Stomach (tissue), 9 donors: Measurements from ENCODE around the gene PCBP3. TPM values are rescaled to one million over a fixed set of nuclear protein-coding genes. Genes with fewer than 3 reads are reported as not detected.

ENCODE experiments used
- DNase-seq, 2 donors: peaks; one replicate each; pipeline versions ENCODE4 v3.0.0 to v3.0.0-alpha.2; 2013 to 2019
- H3K27ac ChIP-seq, 5 donors: fragments of 200-600 bp in 4 of 5; sonication (generic) in 4 of 5; one replicate each; pipeline ENCODE4 v1.5.1; 2013 to 2019; ENCODE audit warnings: mild to moderate bottlenecking in 1 of 5, moderate library complexity in 1 of 5
- H3K27me3 ChIP-seq, 3 donors: fragments of 200-600 bp; sonication (generic); one replicate each; pipeline ENCODE4 v1.5.1; 2017 to 2019; ENCODE audit warnings: mixed run types in 1 of 3
- H3K36me3 ChIP-seq, 4 donors: fragments of 200-600 bp; sonication (generic); 1 replicate in 3 of 4; 2 replicates in 1 of 4; pipeline ENCODE4 v1.5.1; 2016 to 2019
- H3K4me1 ChIP-seq, 4 donors: fragments of 200-600 bp; sonication (generic); one replicate each; pipeline ENCODE4 v1.5.1; 2016 to 2019
- H3K4me3 ChIP-seq, 4 donors: fragments of 200-600 bp; sonication (generic) in 3 of 4; one replicate each; pipeline ENCODE4 v1.5.1; 2016 to 2019; ENCODE audit warnings: mild to moderate bottlenecking in 1 of 4
- H3K9me3 ChIP-seq, 4 donors: fragments of 200-600 bp; sonication (generic); one replicate each; pipeline ENCODE4 v1.5.1; 2016 to 2019
- CTCF ChIP-seq, 7 experiments: fragments of 450-650 bp in 4 of 7; fragments of 200-600 bp in 3 of 7; sonication (generic) in 3 of 7; IDR thresholded peaks; one replicate each; pipeline ENCODE4 v1.5.1; 2016 to 2019; ENCODE audit warnings: antibody characterized with exemption in 7 of 7, control low read depth in 2 of 7, mild to moderate bottlenecking in 1 of 7
- EP300 ChIP-seq: sonication (generic); formaldehyde crosslinking; IDR thresholded peaks from one replicate; pipeline ENCODE4 v1.6.1; 2017; ENCODE audit warnings: antibody characterized with exemption
- POLR2A ChIP-seq, 4 donors: fragments of 450-650 bp; IDR thresholded peaks; one replicate each; pipeline ENCODE4 v1.6.1; 2016; ENCODE audit warnings: antibody characterized with exemption in 4 of 4, control low read depth in 2 of 4, mild to moderate bottlenecking in 1 of 4, moderate library complexity in 1 of 4
- POLR2AphosphoS5 ChIP-seq, 3 donors: sonication (generic); formaldehyde crosslinking; IDR thresholded peaks; one replicate each; pipeline ENCODE4 v1.6.1; 2016; ENCODE audit warnings: antibody characterized with exemption in 3 of 3
- WGBS, 5 donors: extraction: QIAGEN DNeasy Blood & Tissue Kit in 3 of 5; methylation state at CpG; one replicate each; pipeline versions ENCODE4 v1.1.5 to v1.1.7; 2013 to 2018; 5-methylcytosine and 5-hydroxymethylcytosine counted together
- intact Hi-C: fragments of 100-400 bp; cut with DNase I; formaldehyde crosslinking; loops from one replicate; pipeline ENCODE4 v1.15.1; 2023; ENCODE audit warnings: low total_unique reads
- polyA plus RNA-seq, 3 donors: library from polyadenylated mRNA; stranded (reverse); fragments of 200-250 nt; gene quantifications; one replicate each; pipeline ENCODE4 v1.2.3, GENCODE V29; 2013
- total RNA-seq, 5 donors: library from RNA; depleted of rRNA; stranded (reverse); fragments of >200 nt; gene quantifications; one replicate each; pipeline versions ENCODE4 v1.1.0 to v1.2.3, GENCODE V29; 2014 to 2016
- donor health status: healthy with polysubstance abuse.
- donor health status: Bipolar disorder and iron deficiency.
- donor health status: healthy.

PCBP3 gene
- total and polyA plus RNA-seq, 8 donors = 1.8 to 10.9 (median 3.3) TPM; not detected in 3

GRCh38 chr21:45640001-45640887, 3.3 kb upstream of the PCBP3 start:
- Histone ChIP-seq H3K9me3 (no peaks in the 10 kb centered on the region), H3K27me3 (peaks cover 0 to 32% (median 17%) of the 10 kb centered on the region in 3 donors), H3K4me1 (peaks cover 11 to 39% (median 24%) of the 10 kb centered on the region in 4 donors), H3K4me3 (no peak overlapping the region), H3K27ac (peak overlapping the region in 3 of 5 donors; percentile 20 to 53 (median 53)), H3K36me3 (no peaks in the 10 kb centered on the region)
- no peak for DNase-seq
- 35 to 66% (median 54%) methylated on average over 4 to 6 of the region's 6 CpGs for WGBS, 5 donors
- intact Hi-C loops = no loop called here
- TF ChIP-seq POLR2AphosphoS5 (IDR thresholded peaks at IDR 0.05) (no peak), EP300 (no peak), POLR2A (IDR thresholded peaks at IDR 0.05) (no peak), CTCF (IDR thresholded peaks at IDR 0.05) (no peak)

- peaks cover 0 to 35% (median 17%) of the 10 kb centered on the region in 3 donors for H3K27me3 ChIP-seq
- intact Hi-C loops = no loop called here
- 48 to 61% (median 51%) methylated on average over 17 to 23 of the region's 23 CpGs for WGBS, 5 donors
Observed at GRCh38 chr21:45640888-45641479, 2.5 kb upstream of the PCBP3 start.

GRCh38 chr21:45641480-45642035, 2.0 kb upstream of the PCBP3 start:
- intact Hi-C loops = no loop called here
- H3K4me1 ChIP-seq = peaks cover 11 to 39% (median 24%) of the 10 kb centered on the region in 4 donors
- H3K9me3 ChIP-seq = no peaks in the 10 kb centered on the region
- H3K27me3 ChIP-seq = peaks cover 0 to 35% (median 17%) of the 10 kb centered on the region in 3 donors
- no peak overlapping the region for H3K4me3 ChIP-seq
- peak in 1 of 2 donors; percentile 40 for DNase-seq
- H3K27ac ChIP-seq = peak overlapping the region; percentile 11 to 64 (median 53)
- H3K36me3 ChIP-seq = no peaks in the 10 kb centered on the region
- TF ChIP-seq EP300 (no peak), POLR2AphosphoS5 (IDR thresholded peaks at IDR 0.05) (no peak), CTCF (IDR thresholded peaks at IDR 0.05) (no peak), POLR2A (IDR thresholded peaks at IDR 0.05) (no peak)
- 57 to 76% (median 64%) methylated on average over 31 of the region's 31 CpGs for WGBS, 5 donors

More at GRCh38 chr21:45640888-45641479, 2.5 kb upstream of the PCBP3 start:
- Histone ChIP-seq H3K4me1 (peaks cover 11 to 39% (median 24%) of the 10 kb centered on the region in 4 donors), H3K36me3 (no peaks in the 10 kb centered on the region), H3K9me3 (no peaks in the 10 kb centered on the region), H3K27ac (peak overlapping the region in 4 of 5 donors; percentile 20 to 64 (median 53)), H3K4me3 (no peak overlapping the region)
- TF ChIP-seq CTCF (IDR thresholded peaks at IDR 0.05) (no peak), EP300 (no peak), POLR2AphosphoS5 (IDR thresholded peaks at IDR 0.05) (no peak), POLR2A (IDR thresholded peaks at IDR 0.05) (no peak)
- DNase-seq = peak in 1 of 2 donors; percentile 63
